ENCODE data around the gene SECISBP2L.

DNA sequence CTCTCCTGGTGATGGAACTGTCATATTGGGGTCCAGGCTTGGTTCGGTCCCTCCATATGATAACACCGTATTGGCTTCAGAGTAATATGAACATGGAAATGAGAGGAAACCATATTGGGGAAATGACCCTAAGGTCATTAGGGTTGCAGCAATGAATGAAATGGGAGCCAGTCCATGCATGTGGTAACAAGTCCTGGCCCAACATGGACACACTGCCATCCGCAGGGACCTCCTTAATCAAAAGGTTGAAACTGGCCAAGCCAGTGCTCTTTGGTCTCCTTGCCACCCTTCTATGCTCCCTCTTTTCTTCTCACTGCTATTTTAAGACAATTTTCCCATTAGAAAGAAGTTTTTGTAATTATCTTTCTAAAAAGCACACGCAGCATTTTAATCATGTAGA lies 90.9 kb downstream of the SECISBP2L start:
- TF ChIP-seq, protein P1, sequence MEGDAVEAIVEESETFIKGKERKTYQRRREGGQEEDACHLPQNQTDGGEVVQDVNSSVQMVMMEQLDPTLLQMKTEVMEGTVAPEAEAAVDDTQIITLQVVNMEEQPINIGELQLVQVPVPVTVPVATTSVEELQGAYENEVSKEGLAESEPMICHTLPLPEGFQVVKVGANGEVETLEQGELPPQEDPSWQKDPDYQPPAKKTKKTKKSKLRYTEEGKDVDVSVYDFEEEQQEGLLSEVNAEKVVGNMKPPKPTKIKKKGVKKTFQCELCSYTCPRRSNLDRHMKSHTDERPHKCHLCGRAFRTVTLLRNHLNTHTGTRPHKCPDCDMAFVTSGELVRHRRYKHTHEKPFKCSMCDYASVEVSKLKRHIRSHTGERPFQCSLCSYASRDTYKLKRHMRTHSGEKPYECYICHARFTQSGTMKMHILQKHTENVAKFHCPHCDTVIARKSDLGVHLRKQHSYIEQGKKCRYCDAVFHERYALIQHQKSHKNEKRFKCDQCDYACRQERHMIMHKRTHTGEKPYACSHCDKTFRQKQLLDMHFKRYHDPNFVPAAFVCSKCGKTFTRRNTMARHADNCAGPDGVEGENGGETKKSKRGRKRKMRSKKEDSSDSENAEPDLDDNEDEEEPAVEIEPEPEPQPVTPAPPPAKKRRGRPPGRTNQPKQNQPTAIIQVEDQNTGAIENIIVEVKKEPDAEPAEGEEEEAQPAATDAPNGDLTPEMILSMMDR (IDR thresholded peaks at IDR 0.05), result no peak
- no peak for TF ChIP-seq POLR2AphosphoS5 (IDR thresholded peaks at IDR 0.05; ENCODE audit: low read depth, low read length)
- TF ChIP-seq, protein P2, sequence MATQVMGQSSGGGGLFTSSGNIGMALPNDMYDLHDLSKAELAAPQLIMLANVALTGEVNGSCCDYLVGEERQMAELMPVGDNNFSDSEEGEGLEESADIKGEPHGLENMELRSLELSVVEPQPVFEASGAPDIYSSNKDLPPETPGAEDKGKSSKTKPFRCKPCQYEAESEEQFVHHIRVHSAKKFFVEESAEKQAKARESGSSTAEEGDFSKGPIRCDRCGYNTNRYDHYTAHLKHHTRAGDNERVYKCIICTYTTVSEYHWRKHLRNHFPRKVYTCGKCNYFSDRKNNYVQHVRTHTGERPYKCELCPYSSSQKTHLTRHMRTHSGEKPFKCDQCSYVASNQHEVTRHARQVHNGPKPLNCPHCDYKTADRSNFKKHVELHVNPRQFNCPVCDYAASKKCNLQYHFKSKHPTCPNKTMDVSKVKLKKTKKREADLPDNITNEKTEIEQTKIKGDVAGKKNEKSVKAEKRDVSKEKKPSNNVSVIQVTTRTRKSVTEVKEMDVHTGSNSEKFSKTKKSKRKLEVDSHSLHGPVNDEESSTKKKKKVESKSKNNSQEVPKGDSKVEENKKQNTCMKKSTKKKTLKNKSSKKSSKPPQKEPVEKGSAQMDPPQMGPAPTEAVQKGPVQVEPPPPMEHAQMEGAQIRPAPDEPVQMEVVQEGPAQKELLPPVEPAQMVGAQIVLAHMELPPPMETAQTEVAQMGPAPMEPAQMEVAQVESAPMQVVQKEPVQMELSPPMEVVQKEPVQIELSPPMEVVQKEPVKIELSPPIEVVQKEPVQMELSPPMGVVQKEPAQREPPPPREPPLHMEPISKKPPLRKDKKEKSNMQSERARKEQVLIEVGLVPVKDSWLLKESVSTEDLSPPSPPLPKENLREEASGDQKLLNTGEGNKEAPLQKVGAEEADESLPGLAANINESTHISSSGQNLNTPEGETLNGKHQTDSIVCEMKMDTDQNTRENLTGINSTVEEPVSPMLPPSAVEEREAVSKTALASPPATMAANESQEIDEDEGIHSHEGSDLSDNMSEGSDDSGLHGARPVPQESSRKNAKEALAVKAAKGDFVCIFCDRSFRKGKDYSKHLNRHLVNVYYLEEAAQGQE (IDR thresholded peaks at IDR 0.05; ENCODE audit: insufficient read depth in 1 of 2, low read depth in 2 of 2, low read length in 1 of 2), result no peak
- TF ChIP-seq SIN3A (IDR thresholded peaks at IDR 0.05; ENCODE audit: borderline replicate concordance, insufficient read depth, low read depth, low read length), result no peak
